ENCODE data around the gene CLTRN. TPM values are rescaled to one million over a fixed set of nuclear protein-coding genes. Genes with fewer than 3 reads are reported as not detected.

CLTRN gene
- polyA plus RNA-seq, 2 donors: 0.38 to 0.49 TPM

GRCh38 chrX:15600049-15600448 is 64.6 kb downstream of the CLTRN start:
- Histone ChIP-seq H3K27me3 (ENCODE audit: control insufficient read depth in 1 of 2, insufficient read depth in 2 of 2, low read length in 2 of 2) (peaks cover 0 to 3% of the 10 kb centered on the region in 2 donors), H3K9me3 (ENCODE audit: control insufficient read depth in 2 of 2, insufficient read depth in 1 of 2, low read depth in 1 of 2, low read length in 1 of 2) (no peaks in the 10 kb centered on the region), H3K27ac (ENCODE audit: low read depth in 2 of 2, low read length in 1 of 2) (no peak overlapping the region), H3K36me3 (ENCODE audit: control insufficient read depth in 2 of 2, insufficient read depth in 2 of 2, low read length in 1 of 2) (no peaks in the 10 kb centered on the region), H3K4me3 (ENCODE audit: low read depth in 1 of 2, low read length in 2 of 2) (no peak overlapping the region), H3K4me1 (ENCODE audit: control insufficient read depth in 2 of 2, insufficient read depth in 2 of 2, low read length in 1 of 2) (no peaks in the 10 kb centered on the region)

GRCh38 chrX:15599461-15599860 is 65.1 kb downstream of the CLTRN start:
- H3K27me3 ChIP-seq (ENCODE audit: control insufficient read depth in 1 of 2, insufficient read depth in 2 of 2, low read length in 2 of 2): peaks cover 0 to 3% of the 10 kb centered on the region in 2 donors
- H3K36me3 ChIP-seq (ENCODE audit: control insufficient read depth in 2 of 2, insufficient read depth in 2 of 2, low read length in 1 of 2): no peaks in the 10 kb centered on the region
- 73 to 85% methylated on average over 4 of the region's 4 CpGs for WGBS, 2 donors
- no peak overlapping the region for H3K4me3 ChIP-seq (ENCODE audit: low read depth in 1 of 2, low read length in 2 of 2)
- H3K4me1 ChIP-seq (ENCODE audit: control insufficient read depth in 2 of 2, insufficient read depth in 2 of 2, low read length in 1 of 2): no peaks in the 10 kb centered on the region
- no peak overlapping the region for H3K27ac ChIP-seq (ENCODE audit: low read depth in 2 of 2, low read length in 1 of 2)
- no peaks in the 10 kb centered on the region for H3K9me3 ChIP-seq (ENCODE audit: control insufficient read depth in 2 of 2, insufficient read depth in 1 of 2, low read depth in 1 of 2, low read length in 1 of 2)

DNA sequence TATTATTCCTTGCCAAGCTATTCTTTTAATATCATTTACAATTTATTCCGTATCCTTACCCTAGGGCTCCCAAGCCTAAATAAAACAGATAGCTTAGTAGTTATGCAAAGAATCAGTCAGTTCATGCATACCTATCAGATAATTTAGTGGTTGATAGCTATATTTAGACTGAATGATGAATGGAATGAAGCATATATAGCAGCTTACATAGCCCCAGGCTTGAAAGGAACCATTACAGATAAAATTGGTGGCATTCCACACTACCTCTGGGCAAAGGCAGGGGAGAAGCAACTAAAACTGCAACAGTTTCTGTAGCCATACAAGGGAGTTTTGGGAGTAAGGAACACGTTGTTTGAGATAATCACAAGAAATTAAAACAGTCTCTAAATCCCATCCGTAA is 66.6 kb downstream of the CLTRN start:
- H3K27me3 ChIP-seq (ENCODE audit: control insufficient read depth in 1 of 2, insufficient read depth in 2 of 2, low read length in 2 of 2): peaks cover 0 to 3% of the 10 kb centered on the region in 2 donors

GRCh38 chrX:15594371-15594770 is 70.2 kb downstream of the CLTRN start:
- WGBS, 2 donors: 43 to 47% methylated on average over 2 of the region's 2 CpGs

More for the DNA sequence above, 66.6 kb downstream of the CLTRN start:
- H3K36me3 ChIP-seq (ENCODE audit: control insufficient read depth in 2 of 2, insufficient read depth in 2 of 2, low read length in 1 of 2): no peaks in the 10 kb centered on the region
- WGBS, 2 donors: 64 to 78% methylated on average over 3 of the region's 3 CpGs
- H3K27ac ChIP-seq (ENCODE audit: low read depth in 2 of 2, low read length in 1 of 2): no peak overlapping the region
- no peaks in the 10 kb centered on the region for H3K9me3 ChIP-seq (ENCODE audit: control insufficient read depth in 2 of 2, insufficient read depth in 1 of 2, low read depth in 1 of 2, low read length in 1 of 2)
- H3K4me3 ChIP-seq (ENCODE audit: low read depth in 1 of 2, low read length in 2 of 2): no peak overlapping the region
- H3K4me1 ChIP-seq (ENCODE audit: control insufficient read depth in 2 of 2, insufficient read depth in 2 of 2, low read length in 1 of 2): no peaks in the 10 kb centered on the region

DNA sequence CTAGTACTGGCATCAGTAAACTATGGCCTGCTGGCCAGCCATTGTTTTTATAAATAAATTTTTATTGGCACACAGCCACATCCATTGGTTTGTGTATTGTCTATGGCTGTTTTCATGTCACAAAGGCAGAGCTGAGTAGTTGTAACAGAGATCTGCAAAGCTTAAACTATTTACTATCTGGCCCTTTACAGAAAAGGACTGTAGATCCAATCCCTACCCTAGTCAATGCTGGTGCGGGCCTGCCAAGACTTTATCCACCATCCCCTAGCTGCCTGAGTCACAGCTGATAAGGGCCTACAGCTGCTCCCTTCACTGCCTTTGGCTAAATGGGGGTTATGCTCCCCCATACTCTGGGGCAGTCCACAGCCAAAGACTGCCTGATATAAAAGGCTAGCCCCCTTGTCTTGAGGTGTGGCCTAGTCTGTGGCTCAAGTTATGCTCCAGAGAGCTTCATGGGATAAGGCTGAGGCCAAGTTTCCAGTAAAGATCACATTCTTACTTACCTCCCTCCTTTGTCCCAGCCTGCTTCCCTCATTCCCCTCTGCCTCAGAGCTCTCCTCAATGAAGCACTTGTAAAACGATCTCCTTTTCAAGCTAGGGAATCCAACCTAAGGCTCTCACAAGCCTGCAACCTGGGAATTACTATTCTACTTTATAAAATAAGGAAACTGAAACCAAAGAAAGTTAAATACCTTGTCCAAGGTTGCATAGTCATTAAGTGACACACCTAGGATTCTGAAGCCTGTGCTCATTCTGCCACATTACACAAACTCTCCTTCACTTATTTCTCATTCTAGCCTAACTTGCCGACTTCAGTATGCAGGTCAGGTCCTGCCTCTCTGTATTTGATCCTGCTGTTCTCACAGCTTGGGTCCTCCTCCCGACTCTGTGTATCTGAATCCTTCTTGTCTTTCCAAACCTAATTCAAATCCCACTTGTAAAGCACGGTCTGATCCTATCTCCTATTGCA is 84.5 kb downstream of the CLTRN start:
- H3K4me3 ChIP-seq (ENCODE audit: low read depth in 1 of 2, low read length in 2 of 2): no peak overlapping the region
- H3K36me3 ChIP-seq (ENCODE audit: control insufficient read depth in 2 of 2, insufficient read depth in 2 of 2, low read length in 1 of 2): no peaks in the 10 kb centered on the region
- WGBS, 2 donors: 37 to 46% methylated on average over 5 of the region's 5 CpGs
- peak overlapping the region; percentile 82 to 87 for H3K27ac ChIP-seq (ENCODE audit: low read depth in 2 of 2, low read length in 1 of 2)
- no peaks in the 10 kb centered on the region for H3K27me3 ChIP-seq (ENCODE audit: control insufficient read depth in 1 of 2, insufficient read depth in 2 of 2, low read length in 2 of 2)
- H3K9me3 ChIP-seq (ENCODE audit: control insufficient read depth in 2 of 2, insufficient read depth in 1 of 2, low read depth in 1 of 2, low read length in 1 of 2): no peaks in the 10 kb centered on the region
- H3K4me1 ChIP-seq (ENCODE audit: control insufficient read depth in 2 of 2, insufficient read depth in 2 of 2, low read length in 1 of 2): no peaks in the 10 kb centered on the region

More at GRCh38 chrX:15594371-15594770, 70.2 kb downstream of the CLTRN start:
- no peak overlapping the region for H3K27ac ChIP-seq (ENCODE audit: low read depth in 2 of 2, low read length in 1 of 2)
- H3K4me1 ChIP-seq (ENCODE audit: control insufficient read depth in 2 of 2, insufficient read depth in 2 of 2, low read length in 1 of 2): no peaks in the 10 kb centered on the region
- H3K27me3 ChIP-seq (ENCODE audit: control insufficient read depth in 1 of 2, insufficient read depth in 2 of 2, low read length in 2 of 2): peaks cover 0 to 3% of the 10 kb centered on the region in 2 donors
- H3K9me3 ChIP-seq (ENCODE audit: control insufficient read depth in 2 of 2, insufficient read depth in 1 of 2, low read depth in 1 of 2, low read length in 1 of 2): no peaks in the 10 kb centered on the region
- H3K4me3 ChIP-seq (ENCODE audit: low read depth in 1 of 2, low read length in 2 of 2): no peak overlapping the region
- no peaks in the 10 kb centered on the region for H3K36me3 ChIP-seq (ENCODE audit: control insufficient read depth in 2 of 2, insufficient read depth in 2 of 2, low read length in 1 of 2)

Other genes with a start within 250 kb of the CLTRN start
- 10 to 100 TPM; 17.0 to 38.1 TPM for gene PIR, start 171.5 kb downstream of the CLTRN start, polyA plus RNA-seq
- gene BMX, start 164.0 kb downstream of the CLTRN start, polyA plus RNA-seq: under 1 TPM; 0.22 to 0.33 TPM
- gene ACE2, start 63.8 kb downstream of the CLTRN start, polyA plus RNA-seq: 1 to 10 TPM; 1.7 to 3.1 TPM
- gene CA5B, start 73.5 kb upstream of the CLTRN start, polyA plus RNA-seq: 1 to 10 TPM; 1.5 to 1.6 TPM
- gene ZRSR2, start 125.7 kb upstream of the CLTRN start, polyA plus RNA-seq: 10 to 100 TPM; 11.5 to 11.9 TPM
- 1 to 10 TPM; 5.2 to 7.5 TPM for gene AP1S2, start 190.0 kb upstream of the CLTRN start, polyA plus RNA-seq